ENCODE results near the gene PLK5. TPM values are rescaled to one million over a fixed set of nuclear protein-coding genes. Genes with fewer than 3 reads are reported as not detected.
A peak's percentile ranks its signal among the peaks of the same experiment; 100 is the strongest.
"Not testable (repeated sequence)": the region's sequence is repeated elsewhere in the genome, so short reads cannot be mapped to it uniquely, and the experiment has no call there.

Gene PLK5
- total RNA-seq, 2 experiments from 2014 or later, result not detected

GRCh38 chr19:1510807-1511206, 13.1 kb upstream of the PLK5 start:
- no peak overlapping the region for H3K4me3 Mint-ChIP-seq
- H3K4me1 Mint-ChIP-seq, result peaks cover 8% of the 10 kb centered on the region
- H3K27me3 Mint-ChIP-seq, result peaks cover 32% of the 10 kb centered on the region
- no peak for DNase-seq
- H3K27ac Mint-ChIP-seq, result no peak overlapping the region
- H3K9me3 Mint-ChIP-seq, result no peaks in the 10 kb centered on the region
- no peaks in the 10 kb centered on the region for H3K36me3 Mint-ChIP-seq

DNA sequence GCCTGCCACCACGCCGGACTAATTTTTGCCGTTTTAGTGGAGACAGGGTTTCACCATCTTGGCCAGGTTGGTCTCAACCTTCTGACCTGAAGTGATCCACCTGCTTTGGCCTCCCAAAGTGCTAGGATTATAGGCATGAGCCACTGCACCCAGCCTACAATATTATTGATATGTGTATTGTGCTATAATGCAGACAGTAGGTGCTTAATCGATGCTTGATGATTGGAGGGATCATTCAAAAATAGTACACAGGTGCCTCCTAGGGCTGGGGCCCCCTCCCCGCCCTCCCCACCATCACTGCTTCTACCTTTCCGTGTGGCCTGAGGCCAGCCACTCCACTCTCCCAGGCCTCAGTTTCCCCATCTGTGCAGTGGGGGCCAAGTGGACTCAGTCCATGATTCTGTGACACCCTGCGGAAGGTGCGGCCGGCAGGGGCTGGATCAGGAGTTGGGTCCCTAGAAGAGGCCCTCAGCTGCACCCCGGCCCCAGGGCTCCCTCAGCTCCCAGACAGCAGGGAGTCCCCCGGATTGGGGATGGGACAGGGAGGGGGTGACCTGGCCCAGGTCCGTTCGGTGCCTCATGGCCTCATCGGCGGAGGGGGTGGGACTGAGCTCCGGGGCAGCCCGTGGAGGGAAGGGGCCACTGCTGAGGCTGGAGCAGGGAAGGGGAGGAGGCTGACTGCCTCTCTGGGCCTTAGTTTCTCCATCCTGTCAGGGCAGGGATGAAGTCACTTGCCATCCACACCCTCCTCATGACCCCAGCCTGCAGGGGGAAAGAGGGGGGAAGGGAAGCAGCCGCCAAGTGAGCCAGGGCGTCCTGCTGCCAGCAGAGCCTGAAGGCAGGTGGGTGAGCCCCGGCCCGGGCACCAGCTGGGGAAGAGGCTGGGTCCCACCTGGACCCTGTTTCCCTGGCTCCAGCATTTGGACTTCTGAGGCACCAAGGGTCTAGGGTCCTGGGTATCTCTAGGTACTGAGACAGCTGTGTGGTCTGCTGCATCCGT, 12.3 kb upstream of the PLK5 start:
- no peaks in the 10 kb centered on the region for H3K36me3 Mint-ChIP-seq
- H3K4me3 Mint-ChIP-seq, result peak overlapping the region; percentile 68

DNA sequence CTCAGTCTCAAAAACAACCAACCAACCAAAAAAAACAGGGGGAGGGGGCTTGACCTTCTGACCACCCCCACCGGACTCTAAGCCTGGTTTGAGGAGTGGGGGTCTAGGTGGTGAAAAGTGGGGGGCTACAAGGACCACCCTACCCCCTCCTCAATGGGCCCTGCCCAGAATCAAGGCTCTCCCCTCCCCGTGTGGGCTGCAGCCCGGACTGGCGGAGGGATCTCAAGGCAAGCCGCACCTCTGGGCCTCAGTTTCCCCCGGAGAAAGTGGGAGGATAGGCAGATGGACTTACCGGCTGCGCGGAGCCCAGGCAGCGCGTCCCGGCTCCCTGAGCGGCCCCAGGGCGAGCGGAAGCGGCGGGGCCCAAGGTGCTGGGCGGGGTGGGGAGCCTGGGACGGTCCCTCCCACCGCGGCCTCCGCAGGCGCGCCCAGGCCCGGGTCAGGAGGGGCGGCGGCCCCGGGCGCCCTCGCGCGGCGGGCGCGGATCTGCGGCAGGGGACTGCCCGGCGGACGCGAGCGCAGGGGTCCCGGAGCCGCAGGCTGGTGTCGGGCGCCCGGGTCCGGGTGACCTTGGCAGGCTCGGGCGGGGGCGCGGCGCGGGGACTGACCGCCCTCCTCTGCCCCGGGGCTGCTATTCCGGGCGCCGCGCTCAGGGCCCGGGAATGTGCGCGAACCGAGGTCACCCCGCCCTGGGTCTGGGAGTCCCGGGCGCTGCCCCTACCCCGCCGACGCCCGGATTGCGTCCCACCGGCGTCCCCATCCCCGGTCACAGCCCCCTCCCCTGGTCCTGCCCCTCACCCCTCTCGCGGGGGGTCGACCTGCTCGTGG, 11.0 kb upstream of the PLK5 start, which contains the start of gene ADAMTSL5:
TSS of gene ADAMTSL5 (minus strand) at position 349 of the 828 bp plus-strand sequence. CDS start 2,076 bp downstream, outside the sequence.
- Mint-ChIP-seq H3K9me3 (no peaks in the 10 kb centered on the region), H3K4me3 (peak within 1 kb of the TSS; percentile 68), H3K36me3 (no peaks in the 10 kb centered on the region), H3K4me1 (peaks cover 4% of the 10 kb centered on the region), H3K27ac (no peak within 1 kb of the TSS), H3K27me3 (peaks cover 25% of the 10 kb centered on the region)
- peak; percentile 82 for DNase-seq

More for the DNA sequence above, 12.3 kb upstream of the PLK5 start:
- no peak for DNase-seq
- Mint-ChIP-seq H3K4me1 (peaks cover 8% of the 10 kb centered on the region), H3K27me3 (peaks cover 28% of the 10 kb centered on the region), H3K9me3 (no peaks in the 10 kb centered on the region), H3K27ac (no peak overlapping the region)

- Mint-ChIP-seq H3K4me3 (no peak overlapping the region), H3K27ac (no peak overlapping the region), H3K27me3 (peaks cover 24% of the 10 kb centered on the region), H3K4me1 (peaks cover 3% of the 10 kb centered on the region), H3K9me3 (no peaks in the 10 kb centered on the region), H3K36me3 (no peaks in the 10 kb centered on the region)
- peak; percentile 81 for DNase-seq
Measured at GRCh38 chr19:1513499-1514294, 10.2 kb upstream of the PLK5 start.

- H3K4me1 Mint-ChIP-seq, result peaks cover 3% of the 10 kb centered on the region
- peaks cover 24% of the 10 kb centered on the region for H3K27me3 Mint-ChIP-seq
- no peak overlapping the region for H3K27ac Mint-ChIP-seq
Measured at GRCh38 chr19:1514295-1514661, 9.6 kb upstream of the PLK5 start.

DNA sequence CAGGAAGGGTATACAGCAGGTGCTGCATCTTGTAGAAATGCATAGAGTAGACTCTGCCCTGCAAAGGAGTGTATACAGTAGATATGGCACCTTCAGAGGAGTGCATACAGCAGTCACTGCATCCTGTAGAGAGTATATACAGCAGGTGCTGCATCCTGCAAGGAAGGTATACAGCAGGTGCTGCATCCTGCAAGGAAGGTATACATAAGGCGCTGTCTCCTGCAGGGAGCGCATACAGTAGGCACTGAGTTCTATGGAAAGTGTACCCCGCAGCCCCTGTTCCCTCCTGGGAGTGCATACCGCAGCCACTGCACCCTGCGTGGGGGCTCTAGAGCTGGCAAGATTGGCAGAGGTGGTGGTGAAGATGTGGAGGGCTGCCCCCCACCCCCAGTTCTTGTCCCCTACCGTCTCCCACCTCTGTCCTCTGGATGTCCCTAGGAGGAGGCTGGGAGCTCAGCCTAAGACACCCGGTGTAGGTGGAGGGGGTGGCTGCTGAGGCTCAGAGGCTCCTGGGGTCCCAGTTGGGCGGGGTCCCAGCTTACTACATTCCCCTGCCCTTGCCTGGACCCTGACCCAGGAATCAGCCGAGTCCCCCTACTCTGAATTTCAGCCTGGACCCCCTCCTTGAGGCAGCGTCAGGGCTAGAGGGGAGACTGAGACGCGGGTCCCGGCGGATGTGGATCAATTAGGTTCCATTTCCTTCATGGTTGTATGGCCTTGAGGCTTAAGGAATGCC, 8.7 kb upstream of the PLK5 start:
- Mint-ChIP-seq H3K27ac (no peak overlapping the region), H3K4me3 (no peak overlapping the region), H3K4me1 (peaks cover 3% of the 10 kb centered on the region), H3K9me3 (no peaks in the 10 kb centered on the region), H3K36me3 (no peaks in the 10 kb centered on the region), H3K27me3 (peaks cover 18% of the 10 kb centered on the region)
- no peak for DNase-seq

More at GRCh38 chr19:1514295-1514661, 9.6 kb upstream of the PLK5 start:
- H3K4me3 Mint-ChIP-seq, result no peak overlapping the region
- H3K9me3 Mint-ChIP-seq, result no peaks in the 10 kb centered on the region
- H3K36me3 Mint-ChIP-seq, result no peaks in the 10 kb centered on the region
- no peak for DNase-seq

GRCh38 chr19:1516395-1516753, 7.5 kb upstream of the PLK5 start:
- Mint-ChIP-seq H3K9me3 (no peaks in the 10 kb centered on the region), H3K4me1 (peaks cover 3% of the 10 kb centered on the region), H3K27me3 (peaks cover 14% of the 10 kb centered on the region), H3K27ac (no peak overlapping the region), H3K4me3 (no peak overlapping the region), H3K36me3 (no peaks in the 10 kb centered on the region)
- DNase-seq, result no peak

- H3K36me3 Mint-ChIP-seq, result no peaks in the 10 kb centered on the region
- H3K27ac Mint-ChIP-seq, result no peak overlapping the region
- peaks cover 24% of the 10 kb centered on the region for H3K27me3 Mint-ChIP-seq
- DNase-seq, result no peak
- H3K9me3 Mint-ChIP-seq, result no peaks in the 10 kb centered on the region
- no peaks in the 10 kb centered on the region for H3K4me1 Mint-ChIP-seq
- no peak overlapping the region for H3K4me3 Mint-ChIP-seq
Measured at GRCh38 chr19:1518471-1518870, 5.4 kb upstream of the PLK5 start.

DNA sequence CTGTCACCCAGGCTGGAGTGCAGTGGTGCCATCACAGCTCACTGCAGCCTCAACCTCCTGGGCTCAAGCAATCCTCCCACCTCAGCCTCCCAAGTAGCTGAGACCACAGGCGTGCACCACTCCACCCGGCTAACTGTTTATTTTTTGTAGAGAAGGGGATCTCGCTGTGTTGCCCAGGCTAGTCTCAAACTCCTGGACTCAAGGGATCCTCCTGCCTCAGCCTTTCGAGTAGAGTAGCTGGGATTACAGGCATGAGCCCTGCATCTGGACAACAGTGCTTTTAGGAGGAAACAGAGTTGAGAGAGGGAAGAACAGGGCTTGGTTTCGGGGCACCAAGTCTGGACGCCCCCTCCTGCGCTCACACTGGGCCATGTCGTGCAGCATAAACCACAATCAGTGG, 4.1 kb upstream of the PLK5 start:
- not testable (repeated sequence) for DNase-seq, H3K4me1 Mint-ChIP-seq, H3K4me3 Mint-ChIP-seq, H3K36me3 Mint-ChIP-seq, H3K27ac Mint-ChIP-seq, H3K9me3 Mint-ChIP-seq
- H3K27me3 Mint-ChIP-seq, result peaks cover 28% of the 10 kb centered on the region

DNA sequence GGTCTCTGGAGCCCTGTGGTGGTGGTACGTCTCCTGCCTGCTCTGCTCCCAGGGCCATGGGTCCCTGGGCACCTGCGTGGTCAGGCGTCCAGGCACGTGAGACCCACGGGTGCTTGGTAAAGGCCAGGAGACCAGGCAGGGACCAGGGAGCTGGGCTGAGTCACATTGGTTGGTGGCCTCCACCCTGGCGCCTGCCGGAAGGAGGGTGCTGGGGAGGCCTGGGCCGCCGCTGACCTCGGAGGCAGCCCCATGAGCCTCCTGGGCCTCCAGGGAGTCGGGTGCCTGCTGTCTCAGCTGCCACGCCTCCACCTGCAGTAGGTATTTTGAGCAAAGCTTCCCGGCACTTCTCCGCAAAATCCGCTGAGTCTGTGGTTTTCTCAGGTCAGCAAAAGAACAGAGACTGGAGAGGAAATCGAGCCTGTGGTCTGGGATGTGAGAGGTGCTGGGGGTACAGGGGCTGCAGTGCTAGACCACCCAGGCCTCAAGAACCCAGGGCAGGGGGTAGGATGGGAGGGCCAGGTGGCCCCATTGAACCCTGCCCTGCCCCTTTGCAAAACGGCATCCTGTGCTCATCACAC, 3.6 kb upstream of the PLK5 start:
- peaks cover 31% of the 10 kb centered on the region for H3K27me3 Mint-ChIP-seq
- peaks cover 4% of the 10 kb centered on the region for H3K4me1 Mint-ChIP-seq
- H3K36me3 Mint-ChIP-seq, result no peaks in the 10 kb centered on the region
- no peaks in the 10 kb centered on the region for H3K9me3 Mint-ChIP-seq
- no peak overlapping the region for H3K27ac Mint-ChIP-seq
- H3K4me3 Mint-ChIP-seq, result no peak overlapping the region
- DNase-seq, result no peak

- Mint-ChIP-seq H3K27ac (no peak overlapping the region), H3K4me1 (peaks cover 4% of the 10 kb centered on the region), H3K27me3 (peaks cover 44% of the 10 kb centered on the region), H3K9me3 (no peaks in the 10 kb centered on the region), H3K4me3 (no peak overlapping the region), H3K36me3 (no peaks in the 10 kb centered on the region)
- no peak for DNase-seq
Measured at GRCh38 chr19:1521636-1522035, 2.2 kb upstream of the PLK5 start.

- Mint-ChIP-seq H3K4me1 (peaks cover 4% of the 10 kb centered on the region), H3K4me3 (no peak overlapping the region), H3K27ac (no peak overlapping the region), H3K27me3 (peaks cover 47% of the 10 kb centered on the region), H3K36me3 (no peaks in the 10 kb centered on the region), H3K9me3 (no peaks in the 10 kb centered on the region)
- DNase-seq, result no peak
Measured at GRCh38 chr19:1522061-1522460, 1.8 kb upstream of the PLK5 start.

DNA sequence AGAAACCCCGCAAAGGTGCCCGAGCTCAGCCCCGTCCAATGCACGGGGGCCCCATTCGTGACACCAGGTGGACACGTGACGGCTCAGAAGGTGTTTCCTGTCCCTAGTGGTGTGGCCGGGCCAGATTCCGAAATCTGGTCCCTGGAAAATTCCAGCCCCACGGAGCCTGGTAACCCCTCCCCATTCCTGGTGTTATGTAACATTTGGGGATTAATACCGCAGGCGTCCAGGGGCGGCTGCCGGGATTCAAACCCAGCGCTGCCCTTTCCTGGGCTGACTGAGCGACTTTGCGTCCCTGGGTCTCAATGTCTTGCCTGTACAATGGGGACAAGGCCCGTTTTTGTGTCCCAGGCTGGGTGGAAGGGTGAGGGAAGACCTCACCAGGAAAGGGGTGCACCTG, 1.0 kb upstream of the PLK5 start:
- Mint-ChIP-seq H3K4me3 (no peak overlapping the region), H3K27ac (no peak overlapping the region), H3K36me3 (no peaks in the 10 kb centered on the region), H3K9me3 (no peaks in the 10 kb centered on the region), H3K27me3 (peaks cover 52% of the 10 kb centered on the region), H3K4me1 (peaks cover 4% of the 10 kb centered on the region)
- DNase-seq, result no peak

Measured in activated naive CD8-positive, alpha-beta T cell treated with anti-CD3 and anti-CD28 coated beads for 36 hours (primary cell).